HEK293T (cell line): ENCODE results near the gene KIRREL1.

Source experiments
- CTCF ChIA-PET: fragments of 350-600 bp; formaldehyde crosslinking; extraction: SDS; loops from one replicate; lab custom pipeline; 2021; ENCODE audit warnings: antibody characterized with exemption, inconsistent platforms; lab: Yijun Ruan, JAX
- POLR2A ChIA-PET: fragments of 350-600 bp; formaldehyde crosslinking; extraction: SDS; loops from one replicate; lab custom pipeline; 2020; ENCODE audit warnings: antibody characterized with exemption, inconsistent platforms; lab: Yijun Ruan, JAX
- DNase-seq: peaks from one replicate; pipeline ENCODE4 v3.0.0; 2012; ENCODE audit warnings: mixed read lengths; ENCODE audit errors: extremely low spot score
- ARNT ChIP-seq: fragments of 450-650 bp; IDR thresholded peaks from 2 replicates; pipeline ENCODE4 v1.6.1; 2017; ENCODE audit warnings: mild to moderate bottlenecking
- BHLHE40 ChIP-seq: fragments of 450-650 bp; IDR thresholded peaks from 2 replicates; pipeline ENCODE4 v1.6.1; 2016; ENCODE audit warnings: mild to moderate bottlenecking, moderate library complexity, borderline replicate concordance
- CTBP1 ChIP-seq: fragments of 450-650 bp; IDR thresholded peaks from 2 replicates; pipeline ENCODE4 v1.6.1; 2016; ENCODE audit warnings: borderline replicate concordance
- ELF4 ChIP-seq: fragments of 450-650 bp; IDR thresholded peaks from 2 replicates; pipeline ENCODE4 v1.6.1; 2017; ENCODE audit warnings: antibody characterized with exemption
- FOXA1 ChIP-seq: fragments of 450-650 bp; IDR thresholded peaks from 2 replicates; pipeline ENCODE4 v1.6.1; 2016; ENCODE audit warnings: mild to moderate bottlenecking
- FOXK2 ChIP-seq: fragments of 450-650 bp; IDR thresholded peaks from 2 replicates; pipeline ENCODE4 v1.6.1; 2016; ENCODE audit warnings: mild to moderate bottlenecking
- FOXM1 ChIP-seq: fragments of 450-650 bp; IDR thresholded peaks from 2 replicates; pipeline ENCODE4 v1.6.1; 2017; ENCODE audit warnings: mild to moderate bottlenecking, borderline replicate concordance
- HDGF ChIP-seq: fragments of 450-650 bp; IDR thresholded peaks from 2 replicates; pipeline ENCODE4 v1.6.1; 2017; ENCODE audit warnings: antibody characterized with exemption, borderline replicate concordance
- L3MBTL2 ChIP-seq: fragments of 450-650 bp; conservative IDR thresholded peaks from 2 replicates; pipeline ENCODE4 v1.6.1; 2016; ENCODE audit warnings: mild to moderate bottlenecking
- LEF1 ChIP-seq: fragments of 450-650 bp; IDR thresholded peaks from 2 replicates; pipeline ENCODE4 v1.6.1; 2017; ENCODE audit warnings: mild to moderate bottlenecking, borderline replicate concordance
- NFRKB ChIP-seq: fragments of 450-650 bp; IDR thresholded peaks from 2 replicates; pipeline ENCODE4 v1.6.1; 2016; ENCODE audit warnings: mild to moderate bottlenecking, moderate library complexity
- PKNOX1 ChIP-seq: fragments of 450-650 bp; IDR thresholded peaks from 2 replicates; pipeline ENCODE4 v1.6.1; 2016
- SP1 ChIP-seq: fragments of 450-650 bp; IDR thresholded peaks from 2 replicates; pipeline ENCODE4 v1.6.1; 2017
- SUZ12 ChIP-seq: fragments of 450-650 bp; IDR thresholded peaks from 2 replicates; pipeline ENCODE4 v1.6.1; 2016; ENCODE audit warnings: mild to moderate bottlenecking
- TARDBP ChIP-seq: fragments of 450-650 bp; IDR thresholded peaks from 2 replicates; pipeline ENCODE4 v1.6.1; 2016
- ZNF384 ChIP-seq: fragments of 450-650 bp; IDR thresholded peaks from 2 replicates; pipeline ENCODE4 v1.6.1; 2016

KIRREL1 gene

GRCh38 chr1:158014731-158015320, 21.4 kb downstream of the KIRREL1 start:
- POLR2A ChIA-PET: no interaction called here
- CTCF ChIA-PET: interaction anchor here (1.4 kb wide), 1 partner anchor 22 kb away, joined by 5 read pairs; no protein-coding TSS in a partner anchor
- DNase-seq: no peak
- TF ChIP-seq SP1 (no peak), HDGF (no peak), PKNOX1 (no peak), FOXK2 (no peak), ARNT (no peak)

- CTCF ChIA-PET: interaction anchor here (0.6 kb wide), 1 partner anchor 13 kb away, joined by 6 read pairs; no protein-coding TSS in a partner anchor
- no peak for TF ChIP-seq L3MBTL2
- TF ChIP-seq PKNOX1: no peak
- POLR2A ChIA-PET: no interaction called here
- DNase-seq: no peak
Measured at GRCh38 chr1:158016651-158017335, 23.3 kb downstream of the KIRREL1 start.

- DNase-seq: no peak
- POLR2A ChIA-PET: no interaction called here
- CTCF ChIA-PET: interaction anchor here (3.1 kb wide), 1 partner anchor 26 kb away, joined by 15 read pairs; no protein-coding TSS in a partner anchor
- TF ChIP-seq NFRKB (no peak), ZNF384 (no peak), FOXA1 (no peak), PKNOX1 (no peak), ELF4 (no peak), L3MBTL2 (no peak), FOXK2 (no peak), LEF1 (no peak), FOXM1 (no peak), BHLHE40 (no peak), HDGF (no peak), CTBP1 (no peak), SUZ12 (no peak), SP1 (no peak), ARNT (no peak), TARDBP (no peak)
Measured at GRCh38 chr1:158017800-158018595, 24.6 kb downstream of the KIRREL1 start.

DNA sequence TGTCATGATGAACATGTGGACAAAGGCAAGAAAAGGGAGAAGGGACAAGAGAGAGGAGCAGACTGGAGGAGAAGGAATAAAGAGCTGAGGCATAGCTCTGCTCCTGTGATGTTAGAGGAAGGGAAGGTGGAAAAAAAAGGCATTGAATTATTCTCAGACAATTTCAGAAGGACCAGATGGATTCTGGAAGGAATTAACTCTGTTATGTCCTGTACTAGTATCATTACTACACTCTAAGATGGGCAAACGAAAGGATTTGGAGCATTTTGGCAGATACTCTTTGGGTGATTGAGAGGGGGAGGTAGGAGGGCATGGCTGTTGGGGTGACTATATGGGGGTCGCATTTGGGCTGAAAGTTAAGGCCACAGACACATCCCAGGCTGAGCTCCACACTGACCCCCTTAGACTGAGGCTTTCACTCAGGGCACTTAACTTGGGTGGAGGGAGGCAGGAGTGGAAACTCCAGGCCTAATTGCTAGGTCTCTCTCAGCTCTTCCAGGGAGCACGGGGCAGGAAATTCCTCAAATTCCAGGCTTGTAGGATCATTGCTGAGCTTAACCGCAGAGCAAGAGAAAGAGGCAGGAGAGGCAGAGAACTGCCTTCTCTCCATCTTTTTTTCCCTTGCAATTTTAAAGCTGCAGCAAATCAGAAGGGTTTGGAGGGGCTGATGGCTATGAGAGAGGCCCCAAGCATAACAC, 25.9 kb downstream of the KIRREL1 start:
- CTCF ChIA-PET: interaction anchor here (0.7 to 3.1 kb wide), 5 partner anchors 9 to 77 kb away, joined by 3 to 21 read pairs (median 3); no protein-coding TSS in a partner anchor
- TF ChIP-seq FOXK2 (no peak), SP1 (no peak), FOXA1 (no peak), SUZ12 (no peak), NFRKB (no peak), HDGF (no peak), CTBP1 (no peak), ZNF384 (no peak), LEF1 (no peak), PKNOX1 (no peak), TARDBP (no peak), FOXM1 (no peak), L3MBTL2 (no peak), ELF4 (no peak), BHLHE40 (no peak), ARNT (no peak)
- POLR2A ChIA-PET: interaction anchor here (0.8 to 1.2 kb wide), 2 partner anchors 17 to 25 kb away, joined by 3 read pairs; no protein-coding TSS in a partner anchor
- DNase-seq: peak; percentile 38
